GM10266 (cell line): ENCODE results near the gene SMU1.
"Not testable (repeated sequence)": the region's sequence is repeated elsewhere in the genome, so short reads cannot be mapped to it uniquely, and the experiment has no call there.

Source experiments
- DNase-seq: peaks from one replicate; pipeline ENCODE4 v3.0.0; 2012; ENCODE audit errors: extremely low spot score
- CTCF ChIP-seq: IDR thresholded peaks from 2 replicates; pipeline ENCODE4 v1.5.1; 2012; ENCODE audit warnings: mild to moderate bottlenecking, low read depth; ENCODE audit not compliant: control insufficient read depth, insufficient read depth; ENCODE audit errors: missing control alignments

Gene SMU1

DNA sequence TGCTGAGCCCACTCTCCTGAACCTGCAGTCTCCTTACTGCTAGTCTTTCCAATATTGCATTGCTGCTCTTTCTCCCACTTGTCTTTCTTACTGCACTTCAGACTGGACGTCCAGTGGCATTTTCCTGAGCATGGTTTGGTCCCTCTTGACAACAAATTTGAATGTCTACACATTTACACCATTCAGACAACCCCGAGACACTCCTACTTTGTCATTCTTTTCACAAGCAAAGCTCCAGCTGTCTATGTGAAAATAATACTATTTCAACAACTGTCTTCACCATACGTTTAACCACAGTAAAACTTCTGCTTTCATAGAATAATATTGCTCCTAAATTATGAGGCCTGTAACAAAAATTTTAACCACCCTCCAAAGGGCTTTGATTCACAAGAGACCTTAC lies 64.6 kb downstream of the SMU1 start:
- no peak for TF ChIP-seq CTCF
- DNase-seq = no peak

- no peak for DNase-seq
- TF ChIP-seq CTCF = no peak
Measured at GRCh38 chr9:33007755-33008154, 68.7 kb downstream of the SMU1 start.

- not testable (repeated sequence) for DNase-seq
Measured at GRCh38 chr9:33005335-33005734, 71.1 kb downstream of the SMU1 start.

DNA sequence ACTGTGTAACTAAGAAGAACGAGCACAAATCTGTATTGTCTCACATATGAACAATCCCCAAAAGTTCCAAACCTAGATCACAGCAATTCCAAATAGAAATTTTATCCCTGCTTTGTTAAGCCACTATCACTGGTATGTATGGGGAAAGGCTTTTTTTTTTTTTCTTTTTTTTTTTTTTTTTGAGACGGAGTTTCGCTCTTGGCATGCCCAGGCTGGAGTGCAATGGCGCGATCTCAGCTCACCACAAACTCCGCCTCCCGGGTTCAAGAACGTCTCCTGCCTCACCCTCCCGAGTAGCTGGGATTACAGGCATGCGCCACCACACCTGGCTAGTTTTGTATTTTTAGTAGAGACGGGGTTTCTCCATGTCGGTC lies 75.8 kb downstream of the SMU1 start:
- DNase-seq = not testable (repeated sequence)

DNA sequence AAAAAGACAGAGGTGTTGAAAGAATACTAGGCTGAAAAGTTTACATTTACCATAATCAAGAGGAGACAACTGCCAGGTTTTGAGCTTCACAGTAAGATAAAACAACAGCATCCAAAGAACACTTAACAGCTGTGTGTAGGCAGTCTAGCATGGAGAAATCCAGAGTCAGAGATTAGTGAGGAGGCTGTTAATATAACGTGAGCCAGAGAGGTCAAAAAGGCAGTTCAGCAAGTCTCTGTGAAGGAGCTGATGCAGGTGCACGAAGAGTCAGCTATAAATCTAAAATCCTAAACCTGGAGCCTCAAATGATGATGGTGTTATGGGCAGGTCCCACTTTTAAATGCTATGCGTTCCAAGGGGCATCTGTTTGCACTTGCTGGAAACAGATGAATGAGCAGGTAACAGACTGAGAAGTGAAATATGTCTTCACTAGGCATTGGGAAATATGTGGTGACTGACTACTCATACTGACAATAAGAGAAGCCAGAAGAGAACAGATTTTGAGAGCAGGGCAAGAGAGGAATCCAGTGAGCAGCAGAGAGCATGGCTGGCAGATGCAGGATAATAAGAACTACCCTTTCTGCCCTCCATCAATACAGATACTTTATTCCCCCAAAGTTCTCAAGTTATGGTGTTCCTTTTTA lies 83.8 kb downstream of the SMU1 start:
- TF ChIP-seq CTCF = no peak
- no peak for DNase-seq

GRCh38 chr9:32991897-32992594 lies 84.4 kb downstream of the SMU1 start:
- DNase-seq = no peak
- TF ChIP-seq CTCF = no peak
